ENCODE measurements around the gene ARID3A. TPM values are rescaled to one million over a fixed set of nuclear protein-coding genes. Genes with fewer than 3 reads are reported as not detected.
A peak's percentile ranks its signal among the peaks of the same experiment; 100 is the strongest.

ARID3A gene
- total and polyA plus RNA-seq, 2 of the 4 experiments (the other 2 are of a cell fraction), result 16.0 to 23.1 TPM

GRCh38 chr19:1017115-1017905, 91.5 kb downstream of the ARID3A start:
- DNase-seq (no peak), ATAC-seq (ENCODE audit: low read depth) (no peak)
- peak overlapping the region; percentile 66 for H2AK9ac ChIP-seq (replicated peaks; ENCODE audit: low read depth, low read length, poor library complexity)
- TF ChIP-seq USF2 (IDR thresholded peaks at IDR 0.05; ENCODE audit: low read depth, low read length) (no peak), ELK1 (IDR thresholded peaks at IDR 0.05; ENCODE audit: borderline replicate concordance, low read depth, low read length) (no peak), CHD1 (IDR thresholded peaks at IDR 0.05; ENCODE audit: low read depth, low read length) (no peak), NFE2L2 (IDR thresholded peaks at IDR 0.05; ENCODE audit: low read depth, low read length) (no peak), MAFK (IDR thresholded peaks at IDR 0.05; ENCODE audit: low read depth, low read length) (no peak), BHLHE40 (IDR thresholded peaks at IDR 0.05; ENCODE audit: low read depth, low read length) (no peak), CEBPB (IDR thresholded peaks at IDR 0.05; ENCODE audit: low read depth, low read length) (no peak), RAD21 (IDR thresholded peaks at IDR 0.05; ENCODE audit: low read length) (no peak), FOS (IDR thresholded peaks at IDR 0.05; ENCODE audit: low read depth, low read length) (no peak)
- peak overlapping the region; percentile 13; the same call in 1 of the 2 replicates for H3K23ac ChIP-seq (ENCODE audit: low read depth, low read length)
- no peaks in the 10 kb centered on the region for H3K27me3 ChIP-seq (ENCODE audit: control insufficient read depth, insufficient read depth, low read length)
- BruUV-seq (replicated peaks), result no TSS peak
- peaks cover 15% of the 10 kb centered on the region for H3K36me3 ChIP-seq (ENCODE audit: control insufficient read depth, insufficient read depth, low read length)
- peak overlapping the region; percentile 12; the same call in 1 of the 2 replicates for H3K27ac ChIP-seq (ENCODE audit: insufficient read depth, low read length)
- no peak overlapping the region for H3K56ac ChIP-seq (ENCODE audit: extremely low read depth, insufficient read depth, low read length)
- H3K14ac ChIP-seq (replicated peaks; ENCODE audit: low read depth, low read length), result 0 out of 2 replicates have a peak overlapping the region, but pooled peaks have one; percentile 9
- ChIA-PET POLR2A (ENCODE audit: unreplicated experiment) (no interaction called here), CTCF (no interaction called here)
- in situ Hi-C loops (cut with MboI; ENCODE audit: low sequenced_read_pairs) (no loop called here), intact Hi-C loops (cut with micrococcal nuclease) (no loop called here), dilution Hi-C loops (cut with HindIII; ENCODE audit: low sequenced_read_pairs, unreplicated experiment) (no loop called here)
- peak overlapping the region; percentile 32; the same call in 1 of the 2 replicates for H3K4ac ChIP-seq (ENCODE audit: low read depth, low read length)
- H4K91ac ChIP-seq (ENCODE audit: insufficient read depth, low read depth, low read length), result no peak overlapping the region
- no peak overlapping the region for H2AFZ ChIP-seq (replicated peaks; ENCODE audit: low read length, poor library complexity)
- peaks cover 82% of the 10 kb centered on the region for H4K20me1 ChIP-seq (ENCODE audit: insufficient read depth, low read length)
- H2BK5ac ChIP-seq (ENCODE audit: low read depth, low read length, poor library complexity, severe bottlenecking), result peak overlapping the region; percentile 53
- no peak overlapping the region for H2BK20ac ChIP-seq (ENCODE audit: low read depth, low read length)
- 0 out of 2 replicates have a peak overlapping the region, but pooled peaks have one; percentile 4 for H3K9ac ChIP-seq (ENCODE audit: low read depth, low read length)
- H4K5ac ChIP-seq (ENCODE audit: low read depth, low read length), result no peak overlapping the region
- H2AK5ac ChIP-seq (ENCODE audit: low read depth, low read length), result peak overlapping the region; percentile 3; the same call in 1 of the 2 replicates
- no peak overlapping the region for H3K4me3 ChIP-seq (ENCODE audit: insufficient read depth, low read depth, low read length)
- H3K4me2 ChIP-seq (ENCODE audit: low read depth, low read length), result peak overlapping the region; percentile 4
- H3K18ac ChIP-seq (ENCODE audit: low read depth, low read length), result no peak overlapping the region
- peaks cover 0 to 66% of the 10 kb centered on the region in 2 experiments; a peak in 2 of 4 replicates for H3K79me1 ChIP-seq (ENCODE audit: low read depth in 1 of 2, low read length in 2 of 2)
- peaks cover 33% of the 10 kb centered on the region for H3K4me1 ChIP-seq (ENCODE audit: control insufficient read depth, insufficient read depth, low read length)
- no peaks in the 10 kb centered on the region for H3K9me3 ChIP-seq (ENCODE audit: control insufficient read depth, insufficient read depth, low read length)
- WGBS, 2 experiments (ENCODE audit: extremely low coverage in 2 of 2, insufficient read length in 1 of 2), result 63% methylated on average over 12 of the region's 24 CpGs; no CpG with 5 or more reads in 1 of the 2 experiments
- no peak overlapping the region for H2BK15ac ChIP-seq (ENCODE audit: low read depth, low read length)
- H3K9me1 ChIP-seq (ENCODE audit: insufficient read depth, low read length), result peaks cover 9% of the 10 kb centered on the region; the same call in 1 of the 2 replicates
- H2BK120ac ChIP-seq (ENCODE audit: low read depth, low read length), result no peak overlapping the region
- no peak overlapping the region for H4K8ac ChIP-seq (ENCODE audit: low read depth in 2 of 2, low read length in 2 of 2)

Measured in IMR-90 (cell line).